Raji (cell line): ENCODE results near the gene EFCAB5.

Source experiments
- POLR2A ChIP-seq: IDR thresholded peaks from 2 replicates; pipeline ENCODE4 v1.6.1; 2011; ENCODE audit warnings: low read depth, low read length, control low read depth; ENCODE audit not compliant: insufficient read depth

EFCAB5 gene

DNA sequence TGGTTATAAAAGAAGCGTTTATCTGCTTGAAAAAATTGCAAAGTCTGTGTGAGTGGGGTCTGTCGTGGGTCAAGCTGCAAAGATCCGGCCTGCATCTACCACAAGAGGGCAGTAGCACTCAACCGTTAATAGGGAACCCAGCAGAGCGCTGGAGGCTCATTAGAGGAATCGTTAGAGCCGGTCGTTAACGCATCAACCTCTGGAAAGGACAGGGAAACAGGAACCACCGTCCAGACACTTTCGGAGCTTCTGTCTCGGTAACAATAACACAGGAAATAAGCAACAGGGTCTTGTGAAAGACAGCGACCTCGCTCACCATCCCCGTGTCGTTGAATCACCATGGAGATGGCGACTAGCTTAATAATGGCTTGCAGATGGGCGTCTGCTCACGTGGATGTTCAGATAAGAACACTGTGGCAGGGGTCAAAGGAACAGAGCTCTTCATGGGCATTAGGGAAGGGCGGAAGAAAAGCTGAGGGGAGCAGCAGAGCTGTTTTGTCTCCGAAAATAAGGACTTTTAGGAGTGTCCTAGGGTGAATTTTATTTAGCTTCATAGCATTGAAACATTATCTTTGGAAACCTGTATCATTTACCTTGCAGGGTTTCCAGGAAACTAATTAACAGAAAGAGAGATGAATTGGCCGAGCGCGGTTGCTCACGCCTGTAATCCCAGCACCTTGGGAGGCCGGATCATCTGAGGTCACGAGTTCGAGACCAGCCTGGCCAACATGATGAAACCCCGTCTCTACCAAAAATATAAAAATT lies 163.3 kb downstream of the EFCAB5 start:
- TF ChIP-seq POLR2A: no peak

DNA sequence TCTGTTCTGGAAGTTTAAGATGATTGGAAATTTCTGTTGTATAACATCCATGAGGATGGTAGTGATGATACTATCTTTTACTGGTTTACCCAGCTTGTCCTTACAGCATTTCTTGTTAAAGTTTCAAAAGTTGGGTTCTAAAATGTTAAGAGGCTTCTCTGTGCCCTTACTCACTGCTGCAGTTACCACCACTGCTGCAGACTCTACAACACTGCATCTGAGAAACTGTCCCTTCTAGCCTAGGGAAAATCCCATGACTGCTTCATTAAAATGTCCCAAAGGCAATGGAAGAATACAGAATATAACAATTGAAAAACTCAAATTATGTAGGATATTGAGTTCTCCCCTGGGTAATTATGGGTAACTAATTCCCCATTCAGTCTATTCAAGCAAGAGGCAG lies 171.4 kb downstream of the EFCAB5 start:
- TF ChIP-seq POLR2A: no peak

DNA sequence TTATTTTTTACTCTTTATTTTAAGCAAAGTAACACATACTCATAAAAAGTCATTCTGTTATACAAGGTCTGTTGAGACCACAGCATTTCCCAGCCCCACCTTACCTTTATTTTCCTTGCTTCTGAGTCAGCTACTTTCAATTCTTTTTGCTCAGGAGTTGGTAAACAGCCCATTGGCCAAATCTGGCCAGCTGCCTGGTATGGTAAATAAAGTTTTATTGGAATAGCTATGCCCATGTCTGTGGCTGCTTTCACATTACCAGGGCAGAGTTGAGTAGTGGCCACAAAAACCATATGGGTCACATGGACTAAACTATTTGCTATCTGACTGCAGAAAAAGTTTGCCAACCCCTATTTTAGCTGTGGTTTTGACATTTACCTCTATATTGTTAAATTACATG lies 171.8 kb downstream of the EFCAB5 start:
- TF ChIP-seq POLR2A: no peak

DNA sequence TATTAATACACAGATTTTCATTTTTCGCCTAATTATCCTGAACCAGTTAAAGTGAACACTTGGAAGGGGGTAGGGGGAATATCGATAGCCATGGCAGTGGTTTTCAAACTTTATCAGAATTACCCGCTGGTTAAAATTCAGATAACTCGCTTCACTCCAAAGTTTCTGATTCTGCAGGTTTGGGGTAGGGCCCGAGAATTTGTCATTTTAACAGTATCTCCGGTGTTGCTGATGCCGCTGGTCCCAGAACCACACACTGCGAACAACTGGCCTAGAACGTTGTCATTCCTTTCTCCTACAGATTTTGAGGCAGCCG lies 174.9 kb downstream of the EFCAB5 start:
- no peak for TF ChIP-seq POLR2A

DNA sequence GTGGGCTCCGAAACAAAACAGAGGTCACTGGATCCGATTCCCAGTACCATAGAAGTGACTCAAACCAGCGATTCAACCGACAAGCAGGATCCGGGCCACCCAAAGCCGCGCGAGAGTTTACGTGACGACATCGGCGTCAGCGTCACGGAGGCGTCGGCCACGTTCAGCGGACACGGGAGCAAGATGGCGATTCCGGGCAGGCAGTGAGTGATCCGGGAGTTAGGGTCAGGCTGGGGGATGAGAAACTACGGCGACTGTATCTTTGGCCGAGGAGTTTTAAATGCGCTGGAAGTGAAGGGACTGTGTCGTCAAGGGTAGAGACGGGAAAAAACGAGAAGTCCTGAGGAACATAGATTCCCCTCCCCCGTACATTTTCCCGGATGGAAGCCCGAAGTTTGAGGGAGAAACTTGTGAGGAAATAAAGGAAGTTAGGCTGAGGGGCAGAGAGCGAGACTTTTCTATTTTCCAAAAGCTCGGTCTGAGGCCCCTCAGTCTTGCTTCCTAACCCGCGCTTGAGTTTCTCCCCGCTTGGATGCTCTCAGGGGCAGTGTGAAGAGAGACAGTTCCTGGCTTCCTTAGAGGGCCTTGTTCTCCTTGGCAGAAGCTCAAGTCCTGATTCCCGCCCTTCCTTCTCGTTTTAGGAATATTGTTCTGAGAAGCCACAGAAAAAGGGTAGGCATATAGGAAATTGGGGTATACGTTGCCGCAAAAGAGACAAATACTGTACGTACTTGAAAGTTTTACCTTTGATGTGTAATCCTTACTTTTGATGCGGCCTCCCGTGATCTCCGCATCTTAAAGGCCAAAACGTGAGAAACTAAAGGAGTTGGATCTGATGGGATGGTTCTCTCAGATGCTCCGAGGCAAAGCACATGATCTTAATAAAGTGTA lies 175.5 kb downstream of the EFCAB5 start, which contains the start of gene NSRP1:
Gene NSRP1 (plus strand): TSS at position 156 of the 891 bp plus-strand sequence. CDS start 28 bp downstream, at position 184.
- peak; percentile 99 for TF ChIP-seq POLR2A

DNA sequence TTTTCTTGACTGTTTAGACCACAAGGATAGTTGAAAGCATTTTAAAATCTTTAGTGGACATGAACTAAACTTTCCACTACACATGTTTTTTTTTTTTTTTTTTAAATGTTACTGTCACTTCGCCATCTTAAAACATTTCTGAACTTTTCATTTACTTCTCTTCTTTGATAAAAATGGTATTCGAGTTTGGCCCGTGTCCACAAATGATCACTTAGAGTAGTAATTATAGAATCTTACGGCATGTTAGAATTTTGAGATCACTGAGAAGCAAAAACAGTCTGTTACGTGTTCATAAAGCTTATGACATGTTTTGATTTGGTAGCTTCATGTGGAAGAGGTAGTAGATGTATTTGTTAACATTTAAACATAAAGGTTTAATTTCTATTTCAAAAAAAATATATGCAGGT lies 176.2 kb downstream of the EFCAB5 start:
- TF ChIP-seq POLR2A: no peak

DNA sequence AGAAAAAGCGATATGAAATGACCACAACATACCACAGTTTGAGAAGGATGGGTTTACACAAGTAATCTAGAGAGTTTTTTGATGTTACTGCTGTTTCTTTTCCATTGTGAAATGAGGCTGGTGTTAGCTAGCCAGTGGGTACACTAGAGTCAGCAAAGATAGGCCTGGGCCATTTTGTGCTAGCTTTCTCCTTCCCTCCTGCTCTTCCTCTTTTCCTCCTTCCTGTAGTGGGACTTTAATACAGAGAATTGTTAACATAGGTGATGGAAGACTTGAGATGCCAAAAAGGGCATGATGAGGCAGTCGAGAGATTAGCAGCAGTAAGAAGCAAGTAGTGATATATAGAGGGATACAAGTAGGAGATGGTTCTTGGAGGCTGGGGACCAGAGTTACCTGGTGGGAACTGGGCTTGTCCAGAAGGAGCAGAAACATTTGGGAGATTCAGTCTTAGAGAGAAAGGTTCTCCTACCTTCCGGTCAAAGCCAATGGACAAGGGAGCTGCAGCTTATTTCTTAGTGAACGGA lies 182.9 kb downstream of the EFCAB5 start:
- TF ChIP-seq POLR2A: no peak

DNA sequence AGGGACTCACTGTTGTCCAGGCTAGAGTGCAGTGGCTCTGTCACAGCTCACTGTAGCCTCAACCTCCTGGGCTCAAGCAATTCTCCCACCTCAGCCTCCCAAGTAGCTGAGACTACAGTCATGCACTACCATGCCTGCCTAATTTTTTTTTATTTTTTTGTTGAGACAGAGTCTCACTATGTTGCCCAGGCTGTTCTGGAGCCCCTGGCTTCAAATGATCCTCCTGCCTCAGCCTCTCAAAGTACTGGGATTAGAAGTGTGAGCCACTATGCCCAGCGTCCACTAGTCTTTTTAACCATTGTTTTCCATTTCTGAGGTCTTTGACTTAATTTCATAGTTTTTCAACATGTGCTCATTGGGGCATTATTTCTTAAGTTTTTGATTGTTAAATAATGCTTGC lies 188.7 kb downstream of the EFCAB5 start:
- TF ChIP-seq POLR2A: no peak

DNA sequence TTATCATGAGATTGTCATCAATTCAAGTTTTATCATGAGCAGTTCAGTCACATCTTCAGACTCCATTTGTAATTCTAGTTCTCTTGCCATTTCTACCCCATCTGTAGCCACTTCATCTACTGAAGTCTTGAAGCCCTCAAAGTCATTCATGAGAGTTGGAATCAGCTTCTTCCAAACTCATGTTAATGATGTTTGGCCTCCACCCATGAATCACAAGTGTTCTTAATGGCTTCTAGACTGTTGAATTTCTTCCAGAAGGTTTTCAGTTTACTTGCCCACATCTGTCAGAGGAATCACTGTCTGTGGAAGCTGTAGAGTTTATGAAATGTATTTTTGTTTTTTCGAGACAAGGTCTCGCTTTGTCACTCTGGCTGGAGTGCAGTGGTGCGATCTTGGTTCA lies 191.2 kb downstream of the EFCAB5 start:
- no peak for TF ChIP-seq POLR2A

DNA sequence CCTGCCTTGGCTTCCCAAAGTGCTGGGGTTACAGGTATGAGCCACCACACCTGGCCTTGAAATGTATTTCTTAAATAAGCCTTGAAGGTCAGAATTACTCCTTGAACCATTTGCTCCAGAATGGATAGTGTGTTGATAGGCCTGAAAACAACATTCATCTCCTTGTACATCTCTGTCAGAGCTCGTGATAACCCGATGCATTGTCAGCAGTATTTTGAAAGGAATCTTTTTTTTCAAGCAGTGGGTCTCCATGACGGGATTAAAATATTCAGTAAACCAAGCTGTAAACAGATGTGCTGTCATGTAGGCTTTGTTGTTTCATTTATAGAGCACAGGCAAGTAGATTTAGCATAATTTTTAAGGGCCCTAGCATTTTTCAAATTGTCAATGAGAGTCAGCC lies 191.8 kb downstream of the EFCAB5 start:
- TF ChIP-seq POLR2A: no peak

DNA sequence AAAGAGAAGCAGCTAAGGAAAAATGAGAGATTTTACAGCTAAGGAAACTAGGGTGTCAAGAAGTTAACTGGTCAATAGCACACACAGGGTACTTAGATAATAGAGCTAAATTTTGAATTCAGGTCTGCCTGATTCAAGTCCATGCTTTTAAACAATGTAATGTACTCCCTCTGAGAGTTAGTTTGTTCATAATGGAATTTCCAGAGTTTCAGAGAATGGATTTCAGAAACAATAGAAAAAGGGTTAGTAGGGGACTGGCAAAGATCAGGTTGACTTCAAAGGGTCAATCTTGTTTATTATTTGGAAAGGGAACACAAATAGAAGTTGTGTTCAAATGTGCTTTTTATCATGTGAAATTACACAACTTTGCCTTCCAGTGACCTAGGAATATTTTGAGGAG lies 193.1 kb downstream of the EFCAB5 start:
- no peak for TF ChIP-seq POLR2A

DNA sequence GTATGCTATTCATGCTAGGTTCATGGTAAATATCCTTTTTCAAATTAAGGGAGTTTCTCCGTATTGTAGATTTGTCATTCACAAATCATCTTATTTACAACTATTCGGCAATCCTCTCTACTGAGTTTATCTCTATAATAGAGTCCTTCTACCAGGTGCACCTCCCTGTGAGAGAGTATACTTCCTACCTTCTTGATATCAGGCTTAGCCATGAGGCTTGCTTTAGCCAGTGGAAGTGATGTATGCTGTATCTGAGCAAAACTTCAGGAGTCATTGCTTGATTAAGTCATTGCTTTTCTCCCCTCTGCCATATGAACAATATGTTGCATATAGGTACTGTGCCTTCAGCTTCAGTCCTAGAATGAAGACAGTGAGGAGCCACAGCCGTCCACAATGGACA lies 195.7 kb downstream of the EFCAB5 start:
- TF ChIP-seq POLR2A: no peak

DNA sequence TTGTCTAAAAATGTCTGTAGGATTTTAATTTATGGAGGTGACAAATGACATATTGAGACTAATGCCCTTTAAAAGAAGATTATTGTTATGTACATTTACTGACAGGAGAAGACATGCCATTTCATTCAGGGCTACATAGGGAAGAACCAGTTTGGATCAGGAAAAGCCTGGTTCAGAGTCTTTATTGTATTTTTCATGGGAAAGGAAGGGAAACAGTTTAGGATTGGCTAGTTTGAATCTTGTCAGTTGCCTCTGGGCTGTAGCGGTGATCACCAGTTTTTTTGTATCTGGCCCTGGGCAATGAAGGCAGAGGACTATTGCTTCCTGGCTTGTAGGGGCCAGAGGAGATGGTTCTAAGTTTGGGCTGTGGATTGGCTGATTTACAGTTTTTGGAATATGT lies 206.9 kb downstream of the EFCAB5 start:
- TF ChIP-seq POLR2A: no peak

DNA sequence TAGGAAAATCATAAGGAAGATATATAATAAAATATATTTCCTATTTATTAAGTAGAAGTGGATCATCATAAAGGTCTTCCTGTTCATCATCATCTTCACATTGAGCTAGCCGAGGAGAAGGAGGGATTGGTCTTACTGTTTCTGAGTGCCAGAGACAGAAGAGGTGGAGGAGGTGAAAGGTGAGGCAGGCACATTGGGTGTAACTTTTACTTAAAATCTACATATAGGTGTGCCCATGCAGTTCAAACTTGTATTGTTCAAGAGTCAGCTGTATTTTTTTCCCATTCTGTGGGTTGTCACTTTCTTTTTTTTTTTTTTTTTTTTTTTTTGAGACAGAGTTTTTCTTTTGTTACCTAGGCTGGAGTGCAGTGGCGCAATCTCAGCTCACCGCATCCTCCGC lies 210.0 kb downstream of the EFCAB5 start:
- no peak for TF ChIP-seq POLR2A

DNA sequence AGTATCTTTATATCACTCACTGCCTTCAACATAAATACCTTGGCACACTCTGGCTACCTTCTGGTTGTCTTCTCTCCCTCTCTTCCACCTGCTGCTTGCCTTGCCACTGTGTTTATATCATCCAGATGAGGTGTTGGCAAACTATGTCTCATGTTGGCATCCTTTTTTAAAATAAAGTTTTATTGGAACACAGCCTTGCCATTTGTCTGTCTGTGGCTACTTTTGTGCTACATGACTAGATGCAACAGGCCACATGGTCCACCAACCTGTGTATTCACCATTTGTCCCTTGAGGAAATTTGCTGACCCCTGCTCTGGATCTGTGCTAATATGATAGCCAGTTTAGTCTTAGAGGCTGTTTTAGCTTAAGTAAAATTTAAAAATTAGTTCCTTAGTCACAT lies 212.0 kb downstream of the EFCAB5 start:
- no peak for TF ChIP-seq POLR2A

DNA sequence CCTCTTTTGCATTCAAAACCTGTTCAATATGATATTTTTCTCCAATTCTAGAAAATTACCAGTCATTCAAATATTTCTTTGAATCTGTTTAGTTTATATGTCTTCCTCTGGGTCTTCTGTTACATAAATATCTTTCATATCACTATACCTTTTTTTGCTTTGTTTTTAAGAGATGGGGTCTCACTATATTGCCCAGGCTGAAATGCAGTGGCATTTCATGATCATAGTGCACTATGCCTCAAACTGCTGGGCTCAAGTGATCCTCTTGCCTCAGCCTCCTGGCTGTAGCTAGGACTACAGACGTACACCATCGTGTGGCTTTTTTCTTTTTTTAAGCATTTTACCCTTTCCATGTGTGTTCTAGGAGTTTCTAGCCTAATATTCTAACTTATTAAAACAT lies 214.0 kb downstream of the EFCAB5 start:
- TF ChIP-seq POLR2A: no peak
